H9 (cell line): ENCODE results near the gene ZSCAN2. TPM values are rescaled to one million over a fixed set of nuclear protein-coding genes. Genes with fewer than 3 reads are reported as not detected.

Source experiments
- DNase-seq: peaks from one replicate; pipeline ENCODE4 v3.0.0-alpha.2; 2017
- H2AFZ ChIP-seq: one replicate; pipeline ENCODE4 v1.6.1; 2013; ENCODE audit warnings: mild to moderate bottlenecking, low read length, control low read depth, moderate library complexity
- H2AK5ac ChIP-seq: 2 replicates; pipeline ENCODE4 v1.6.1; 2013; ENCODE audit warnings: low read length, control low read depth, mixed read lengths; ENCODE audit not compliant: insufficient read length
- H2BK120ac ChIP-seq: one replicate; pipeline ENCODE4 v1.6.1; 2013; ENCODE audit warnings: low read depth, mild to moderate bottlenecking, low read length, control low read depth, inconsistent platforms; ENCODE audit not compliant: poor library complexity, severe bottlenecking
- H2BK12ac ChIP-seq: 2 replicates; pipeline ENCODE4 v1.6.1; 2013; ENCODE audit warnings: low read length, control low read depth, mixed read lengths, low read depth; ENCODE audit not compliant: insufficient read length
- H2BK15ac ChIP-seq: 2 replicates; pipeline ENCODE4 v1.6.1; 2013; ENCODE audit warnings: low read depth, low read length, control low read depth
- H2BK20ac ChIP-seq: one replicate; pipeline ENCODE4 v1.6.1; 2013; ENCODE audit warnings: low read depth, mild to moderate bottlenecking, low read length, control low read depth, inconsistent platforms; ENCODE audit not compliant: poor library complexity, severe bottlenecking
- H2BK5ac ChIP-seq: 2 replicates; pipeline ENCODE4 v1.6.1; 2013; ENCODE audit warnings: low read length, control low read depth, mixed read lengths; ENCODE audit not compliant: insufficient read length
- H3K14ac ChIP-seq: 2 replicates; pipeline ENCODE4 v1.6.1; 2013; ENCODE audit warnings: low read length, control low read depth; ENCODE audit not compliant: insufficient read depth
- H3K18ac ChIP-seq: 2 replicates; pipeline ENCODE4 v1.6.1; 2013; ENCODE audit warnings: low read depth, mild to moderate bottlenecking, mixed read lengths, low read length, control low read depth; ENCODE audit not compliant: insufficient read length
- H3K23ac ChIP-seq: 2 replicates; pipeline ENCODE4 v1.6.1; 2013; ENCODE audit warnings: low read length, control low read depth, mixed read lengths, low read depth; ENCODE audit not compliant: insufficient read length
- H3K23me2 ChIP-seq: 2 replicates; pipeline ENCODE4 v1.6.1; 2013; ENCODE audit warnings: low read depth, mild to moderate bottlenecking, mixed read lengths, low read length, control low read depth; ENCODE audit not compliant: insufficient read length, poor library complexity, severe bottlenecking
- H3K27ac ChIP-seq: 2 replicates; pipeline ENCODE4 v1.5.1; 2013; ENCODE audit warnings: low read length, control low read depth, mixed read lengths, low read depth; ENCODE audit not compliant: insufficient read length
- H3K27me3 ChIP-seq: 2 replicates; pipeline ENCODE4 v1.6.1; 2013; ENCODE audit warnings: low read length, control low read depth, inconsistent platforms; ENCODE audit not compliant: insufficient read depth
- H3K4ac ChIP-seq: 2 replicates; pipeline ENCODE4 v1.6.1; 2013; ENCODE audit warnings: low read depth, mild to moderate bottlenecking, control low read depth, inconsistent platforms, low read length, moderate library complexity
- H3K4me1 ChIP-seq: 2 replicates; pipeline ENCODE4 v1.6.1; 2013; ENCODE audit warnings: low read length, control low read depth, inconsistent platforms; ENCODE audit not compliant: insufficient read depth
- H3K4me2 ChIP-seq: 2 replicates; pipeline ENCODE4 v1.6.1; 2013; ENCODE audit warnings: low read length, control low read depth, mixed read lengths; ENCODE audit not compliant: insufficient read length, insufficient read depth
- H3K56ac ChIP-seq: 2 replicates; pipeline ENCODE4 v1.6.1; 2013; ENCODE audit warnings: low read depth, mild to moderate bottlenecking, mixed read lengths, low read length, control low read depth; ENCODE audit not compliant: insufficient read length
- H3K79me1 ChIP-seq: 2 replicates; pipeline ENCODE4 v1.6.1; 2013; ENCODE audit warnings: low read depth, mild to moderate bottlenecking, moderate library complexity, low read length, control low read depth, inconsistent platforms; ENCODE audit not compliant: insufficient read depth, poor library complexity, severe bottlenecking
- H3K79me2 ChIP-seq: 2 replicates; pipeline ENCODE4 v1.6.1; 2013; ENCODE audit warnings: low read length, control low read depth, inconsistent platforms; ENCODE audit not compliant: insufficient read depth
- H3K9ac ChIP-seq: 2 replicates; pipeline ENCODE4 v1.6.1; 2013; ENCODE audit warnings: low read length, control low read depth, mixed read lengths; ENCODE audit not compliant: insufficient read length; ENCODE audit errors: extremely low read depth
- H3K9me3 ChIP-seq: one replicate; pipeline ENCODE4 v1.6.1; 2013; ENCODE audit warnings: low read depth, low read length, inconsistent platforms; ENCODE audit not compliant: control insufficient read depth
- H3T11ph ChIP-seq: one replicate; pipeline ENCODE4 v1.6.1; 2013; ENCODE audit warnings: mild to moderate bottlenecking, low read length, control low read depth, inconsistent platforms
- H4K20me1 ChIP-seq: one replicate; pipeline ENCODE4 v1.6.1; 2013; ENCODE audit not compliant: control insufficient read depth, insufficient read length, insufficient read depth
- H4K5ac ChIP-seq: 2 replicates; pipeline ENCODE4 v1.6.1; 2013; ENCODE audit warnings: low read depth, mild to moderate bottlenecking, mixed read lengths, low read length, control low read depth; ENCODE audit not compliant: insufficient read length
- H4K8ac ChIP-seq: replicated peaks from 2 replicates; pipeline ENCODE4 v1.6.1; 2013; ENCODE audit warnings: low read length, control low read depth, mixed read lengths, low read depth; ENCODE audit not compliant: insufficient read length
- H4K91ac ChIP-seq: 2 replicates; pipeline ENCODE4 v1.6.1; 2013; ENCODE audit warnings: low read depth, mild to moderate bottlenecking, moderate library complexity, mixed read lengths, low read length, control low read depth; ENCODE audit not compliant: insufficient read length
- H3K27ac Mint-ChIP-seq, 3 experiments: 2 replicates in 2 of 3; 3 replicates in 1 of 3; pipeline ENCODE4 v1.8.0; 2020 to 2021; ENCODE audit warnings: mixed read lengths in 3 of 3, mild to moderate bottlenecking in 1 of 3, moderate library complexity in 1 of 3
- H3K27me3 Mint-ChIP-seq: 2 replicates; pipeline ENCODE4 v1.8.0; 2021; ENCODE audit warnings: low read depth, mild to moderate bottlenecking, moderate library complexity, mixed read lengths
- H3K36me3 Mint-ChIP-seq, 3 experiments: 2 replicates in 2 of 3; 3 replicates in 1 of 3; pipeline ENCODE4 v1.8.0; 2020 to 2021; ENCODE audit warnings: low read depth in 3 of 3, mixed read lengths in 3 of 3; ENCODE audit not compliant: insufficient read depth in 1 of 3
- H3K4me1 Mint-ChIP-seq, 2 experiments: 2 replicates each; pipeline ENCODE4 v1.8.0; 2020; ENCODE audit warnings: mixed read lengths in 2 of 2
- H3K4me3 Mint-ChIP-seq, 2 experiments: 2 replicates in 1 of 2; 3 replicates in 1 of 2; pipeline ENCODE4 v1.8.0; 2020 to 2021; ENCODE audit warnings: mild to moderate bottlenecking in 2 of 2, mixed read lengths in 2 of 2, moderate library complexity in 1 of 2
- H3K9me3 Mint-ChIP-seq, 2 experiments: 2 replicates in 1 of 2; 3 replicates in 1 of 2; pipeline ENCODE4 v1.8.0; 2020; ENCODE audit warnings: mild to moderate bottlenecking in 2 of 2, mixed read lengths in 2 of 2, moderate library complexity in 1 of 2
- CTCF ChIP-seq: fragments of 200-600 bp; sonication (generic); conservative IDR thresholded peaks from 3 replicates; pipeline ENCODE4 v1.8.0; 2021; ENCODE audit warnings: antibody characterized with exemption, mild to moderate bottlenecking
- WGBS: extraction: QIAGEN DNeasy Blood & Tissue Kit; methylation state at CpG from one replicate; pipeline ENCODE4 v1.1.7; 2013; ENCODE audit warnings: missing lambda C conversion rate, low lambda C conversion rate, mixed read lengths; ENCODE audit not compliant: insufficient read length; ENCODE audit errors: extremely low coverage; 5-methylcytosine and 5-hydroxymethylcytosine counted together
- total RNA-seq: library from RNA; stranded (reverse); gene quantifications from 2 replicates; pipeline ENCODE4 v1.2.1, GENCODE V29; 2021

ZSCAN2 gene
- total RNA-seq, 1 experiment from 2014 or later: 28.4 TPM

DNA sequence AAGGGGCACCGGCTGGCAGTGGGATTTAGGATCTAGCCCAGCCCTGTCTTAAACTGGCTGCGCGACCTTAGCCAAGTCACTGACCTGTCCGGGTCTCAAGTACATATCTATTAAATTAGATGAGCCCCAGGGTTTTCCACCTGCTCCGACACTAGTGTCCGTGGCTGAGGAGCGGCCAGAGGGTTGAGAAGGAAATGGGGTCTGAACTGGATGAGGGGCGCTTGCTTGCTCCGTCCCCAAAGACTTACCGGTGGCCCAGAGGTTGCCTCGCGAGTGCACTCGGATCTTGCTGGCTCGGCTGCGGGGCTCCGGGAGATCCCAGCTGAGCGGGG lies 56.9 kb downstream of the ZSCAN2 start:
- Histone ChIP-seq H3K56ac (no peak overlapping the region), H3K27me3 (no peaks in the 10 kb centered on the region; the same call in 1 of the 2 replicates), H4K91ac (no peak overlapping the region), H2BK5ac (no peak overlapping the region), H3K79me1 (no peaks in the 10 kb centered on the region), H2AFZ (no peak overlapping the region), H4K8ac (no peak overlapping the region), H3K79me2 (no peaks in the 10 kb centered on the region), H3K4me2 (peak overlapping the region; percentile 58), H3T11ph (no peak overlapping the region), H2BK20ac (no peak overlapping the region), H4K5ac (no peak overlapping the region), H3K9me3 (no peaks in the 10 kb centered on the region), H2BK120ac (no peak overlapping the region), H3K27ac (no peak overlapping the region), H2BK12ac (no peak overlapping the region), H3K23ac (no peak overlapping the region), H2AK5ac (no peak overlapping the region), H3K14ac (no peak overlapping the region; the same call in 1 of the 2 replicates), H3K18ac (no peak overlapping the region), H2BK15ac (no peak overlapping the region), H3K23me2 (peaks cover 12% of the 10 kb centered on the region), H3K4me1 (peaks cover 3% of the 10 kb centered on the region; the same call in 1 of the 2 replicates), H3K9ac (no peak overlapping the region), H4K20me1 (no peaks in the 10 kb centered on the region), H3K4ac (no peak overlapping the region)
- no peak overlapping the region for H3K27ac Mint-ChIP-seq
- TF ChIP-seq CTCF: no peak
- H3K27me3 Mint-ChIP-seq: peaks cover 27% of the 10 kb centered on the region
- peaks cover 29 to 33% of the 10 kb centered on the region in 2 experiments for H3K4me1 Mint-ChIP-seq
- H3K4me3 Mint-ChIP-seq: peak overlapping the region; percentile 68 to 77
- DNase-seq: no peak
- no CpG with 5 or more reads among the region's 17 CpGs for WGBS
- H3K9me3 Mint-ChIP-seq: no peaks in the 10 kb centered on the region; a peak in 1 of 5 replicates
- H3K36me3 Mint-ChIP-seq: peaks cover 0 to 10% (median 0%) of the 10 kb centered on the region in 3 experiments; a peak in 5 of 7 replicates
